Endothelial cell of umbilical vein (primary cell): ENCODE results near the gene PRMT7. TPM values are rescaled to one million over a fixed set of nuclear protein-coding genes. Genes with fewer than 3 reads are reported as not detected.

ENCODE experiments used
- BruUV-seq: library from RNA; stranded (reverse); fragments of 400-500 nt; replicated peaks from 2 replicates; lab custom pipeline; 2021; lab: Mats Ljungman, UMichigan
- CTCF ChIA-PET: fragments of 300-600, 350-600 bp; sonication (Branson Sonifier 250); formaldehyde crosslinking; loops from one replicate; lab custom pipeline; 2021; ENCODE audit warnings: antibody characterized with exemption, inconsistent platforms; lab: Charles Lee
- POLR2A ChIA-PET: fragments of 300-600, 350-600 bp; sonication (Branson Sonifier 250); formaldehyde crosslinking; loops from one replicate; lab custom pipeline; 2021; ENCODE audit warnings: antibody characterized with exemption, inconsistent platforms; lab: Charles Lee
- DNase-seq: peaks from one replicate; pipeline ENCODE4 v3.0.0-alpha.2; 2011; ENCODE audit warnings: low read depth, low spot score
- FAIRE-seq: peaks from 2 replicates; lab custom pipeline; 2011; peaks lifted over from hg19 to GRCh38; lab: Jason Lieb, UNC
- H2AFZ ChIP-seq: 2 replicates; pipeline ENCODE4 v1.6.0; 2012; ENCODE audit warnings: low read depth, low read length, control low read depth, inconsistent platforms
- H3K27ac ChIP-seq: 2 replicates; pipeline ENCODE4 v1.5.1; 2011; ENCODE audit warnings: low read depth, mild to moderate bottlenecking, control low read depth, low read length, moderate library complexity; ENCODE audit not compliant: insufficient read depth
- H3K27me3 ChIP-seq, 2 experiments: 2 replicates each; pipeline versions ENCODE4 v1.6.0 to v1.6.1; 2011; ENCODE audit warnings: low read length in 2 of 2, mixed read lengths in 1 of 2; ENCODE audit not compliant: control insufficient read depth in 2 of 2, insufficient read depth in 2 of 2
- H3K36me3 ChIP-seq, 2 experiments: 2 replicates in 1 of 2; 3 replicates in 1 of 2; pipeline ENCODE4 v1.5.1; 2011; ENCODE audit warnings: low read length in 2 of 2, mild to moderate bottlenecking in 1 of 2, moderate library complexity in 1 of 2; ENCODE audit not compliant: control insufficient read depth in 2 of 2, insufficient read depth in 2 of 2; ENCODE audit errors: extremely low read depth in 1 of 2
- H3K4me1 ChIP-seq: 3 replicates; pipeline ENCODE4 v1.5.1; 2011; ENCODE audit warnings: mild to moderate bottlenecking, low read length; ENCODE audit not compliant: control insufficient read depth, insufficient read depth; ENCODE audit errors: extremely low read depth
- H3K4me2 ChIP-seq: 2 replicates; pipeline ENCODE4 v1.6.1; 2011; ENCODE audit warnings: low read length, control low read depth, mixed read lengths; ENCODE audit not compliant: insufficient read depth
- H3K4me3 ChIP-seq, 3 experiments: fragments of 200-600 bp in 1 of 3; sonication (generic), shearing (Covaris generic) in 1 of 3; replicated peaks in 1 of 3; 2 replicates each; pipeline ENCODE4 v1.5.1; 2011 to 2016; ENCODE audit warnings: control low read depth in 3 of 3, low read length in 3 of 3, mild to moderate bottlenecking in 2 of 3, inconsistent platforms in 1 of 3, low read depth in 1 of 3, moderate library complexity in 1 of 3; ENCODE audit not compliant: insufficient read depth in 1 of 3
- H3K79me2 ChIP-seq: 2 replicates; pipeline ENCODE4 v1.6.0; 2012; ENCODE audit warnings: low read length, inconsistent platforms; ENCODE audit not compliant: control insufficient read depth, insufficient read depth
- H3K9ac ChIP-seq: replicated peaks from 2 replicates; pipeline ENCODE3; 2011; ENCODE audit warnings: low read length, control low read depth; ENCODE audit not compliant: insufficient read depth; ENCODE audit errors: extremely low read depth
- H3K9me1 ChIP-seq: replicated peaks from 3 replicates; pipeline ENCODE4 v1.6.0; 2011; ENCODE audit warnings: mild to moderate bottlenecking, low read length; ENCODE audit not compliant: control insufficient read depth, insufficient read depth; ENCODE audit errors: extremely low read depth
- H3K9me3 ChIP-seq: replicated peaks from 2 replicates; pipeline ENCODE4 v1.5.1; 2012; ENCODE audit warnings: low read length, inconsistent platforms; ENCODE audit not compliant: control insufficient read depth, insufficient read depth
- H4K20me1 ChIP-seq: replicated peaks from 2 replicates; pipeline ENCODE3; 2011; ENCODE audit warnings: mild to moderate bottlenecking, low read length; ENCODE audit not compliant: control insufficient read depth, insufficient read depth; ENCODE audit errors: extremely low read depth
- EZH2 ChIP-seq: IDR thresholded peaks from 2 replicates; pipeline ENCODE4 v1.6.1; 2012; ENCODE audit warnings: borderline replicate concordance, low read depth, mild to moderate bottlenecking, moderate library complexity, low read length, inconsistent platforms; ENCODE audit not compliant: severe bottlenecking
- FOS ChIP-seq: IDR thresholded peaks from 2 replicates; pipeline ENCODE4 v1.6.1; 2011; ENCODE audit warnings: mild to moderate bottlenecking, low read length, moderate library complexity, borderline replicate concordance; ENCODE audit not compliant: insufficient read depth
- GATA2 ChIP-seq: IDR thresholded peaks from 2 replicates; pipeline ENCODE4 v1.7.0; 2011; ENCODE audit warnings: low read depth, mild to moderate bottlenecking, moderate library complexity, mixed read lengths, low read length; ENCODE audit not compliant: insufficient read length, insufficient read depth
- JUN ChIP-seq: IDR thresholded peaks from 2 replicates; pipeline ENCODE4 v1.6.1; 2011; ENCODE audit warnings: borderline replicate concordance, low read depth; ENCODE audit not compliant: insufficient read length, insufficient read depth
- MYC ChIP-seq: IDR thresholded peaks from one replicate; pipeline ENCODE4 v1.6.1; 2011; ENCODE audit warnings: mild to moderate bottlenecking, low read depth, low read length
- POLR2A ChIP-seq: IDR thresholded peaks from 2 replicates; pipeline ENCODE4 v1.6.1; 2012; ENCODE audit warnings: low read depth, mild to moderate bottlenecking, control low read depth, low read length
- POLR2AphosphoS5 ChIP-seq: IDR thresholded peaks from 2 replicates; pipeline ENCODE4 v1.6.1; 2012; ENCODE audit warnings: low read depth, mild to moderate bottlenecking, control low read depth, low read length, moderate library complexity; ENCODE audit not compliant: insufficient read depth
- dilution Hi-C: fragments of 300-500 bp; cut with MboI; formaldehyde crosslinking; loops from one replicate; pipeline ENCODE4 v1.15.0; 2019; ENCODE audit warnings: low sequenced_read_pairs; ENCODE audit not compliant: extremely low pct_ligation_motif_present
- intact Hi-C: fragments of 100-400 bp; cut with micrococcal nuclease; formaldehyde crosslinking; loops from one replicate; pipeline ENCODE4 v1.10.0; 2022
- polyA plus RNA-seq, 4 experiments: library from polyadenylated mRNA; depleted of rRNA in 3 of 4; stranded (reverse) in 3 of 4; unstranded in 1 of 4; fragments of >200 nt; gene quantifications; 2 replicates each; pipeline versions ENCODE4 v1.2.1 to v1.2.3, GENCODE V29; 2011 to 2012; ENCODE audit warnings: missing spikeins in 1 of 4
- total RNA-seq: library from RNA; stranded (reverse); gene quantifications from 2 replicates; pipeline ENCODE4 v1.2.3, GENCODE V29; 2021
- TF ChIP-seq, protein P1 (sequence below): IDR thresholded peaks from 2 replicates; pipeline ENCODE4 v1.6.1; 2011; ENCODE audit not compliant: insufficient read depth, insufficient read length
- TF ChIP-seq, protein P2 (sequence below), 2 donors: IDR thresholded peaks; 1 replicate in 1 of 2; 2 replicates in 1 of 2; pipeline ENCODE4 v1.5.1; 2011; ENCODE audit warnings: low read length in 2 of 2, mild to moderate bottlenecking in 2 of 2, moderate library complexity in 2 of 2, control low read depth in 1 of 2, inconsistent platforms in 1 of 2, low read depth in 1 of 2; ENCODE audit not compliant: insufficient read depth in 1 of 2; ENCODE audit errors: extremely low read depth in 1 of 2

PRMT7 gene
- total and polyA plus RNA-seq, 2 donors (not counting 3 experiments of a cell fraction or from before 2014, with no cell fraction given), result 43.4 to 57.9 TPM

DNA sequence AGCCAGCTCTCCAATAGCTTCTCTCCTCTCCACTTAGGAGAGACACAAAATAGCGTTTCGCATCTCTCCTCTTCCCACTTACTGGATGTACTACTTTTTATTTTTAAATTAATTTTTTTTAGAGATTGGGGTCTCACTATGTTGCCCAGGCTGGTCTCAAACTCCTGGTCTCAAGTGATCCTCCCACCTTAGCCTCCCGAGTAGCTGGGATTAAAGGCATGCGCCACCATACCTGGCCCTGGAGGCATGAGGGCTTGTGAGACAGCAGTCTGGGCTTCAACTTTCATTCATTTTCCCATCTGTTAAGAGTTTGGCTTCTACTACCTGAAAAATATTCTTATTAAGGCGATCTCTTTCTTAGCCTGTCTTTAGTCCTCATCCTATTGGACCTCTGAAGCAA lies 18.4 kb upstream of the PRMT7 start:
- Histone ChIP-seq H3K9me1 (no peaks in the 10 kb centered on the region), H3K9me3 (no peaks in the 10 kb centered on the region), H3K4me3 (no peak overlapping the region), H2AFZ (no peak overlapping the region), H3K27ac (no peak overlapping the region), H3K4me2 (no peak overlapping the region), H3K36me3 (peaks cover 16 to 21% of the 10 kb centered on the region in 2 experiments), H3K79me2 (peaks cover 23% of the 10 kb centered on the region), H3K4me1 (peaks cover 38% of the 10 kb centered on the region), H3K9ac (no peak overlapping the region), H4K20me1 (no peaks in the 10 kb centered on the region), H3K27me3 (no peaks in the 10 kb centered on the region)
- BruUV-seq, result no TSS peak
- TF ChIP-seq, protein P1, sequence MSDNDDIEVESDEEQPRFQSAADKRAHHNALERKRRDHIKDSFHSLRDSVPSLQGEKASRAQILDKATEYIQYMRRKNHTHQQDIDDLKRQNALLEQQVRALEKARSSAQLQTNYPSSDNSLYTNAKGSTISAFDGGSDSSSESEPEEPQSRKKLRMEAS, result no peak
- no peak for TF ChIP-seq GATA2
- TF ChIP-seq EZH2, result no peak
- no peak for TF ChIP-seq MYC
- no peak for TF ChIP-seq JUN
- TF ChIP-seq POLR2AphosphoS5, result no peak
- TF ChIP-seq POLR2A, result no peak
- TF ChIP-seq FOS, result no peak
- TF ChIP-seq, protein P2, sequence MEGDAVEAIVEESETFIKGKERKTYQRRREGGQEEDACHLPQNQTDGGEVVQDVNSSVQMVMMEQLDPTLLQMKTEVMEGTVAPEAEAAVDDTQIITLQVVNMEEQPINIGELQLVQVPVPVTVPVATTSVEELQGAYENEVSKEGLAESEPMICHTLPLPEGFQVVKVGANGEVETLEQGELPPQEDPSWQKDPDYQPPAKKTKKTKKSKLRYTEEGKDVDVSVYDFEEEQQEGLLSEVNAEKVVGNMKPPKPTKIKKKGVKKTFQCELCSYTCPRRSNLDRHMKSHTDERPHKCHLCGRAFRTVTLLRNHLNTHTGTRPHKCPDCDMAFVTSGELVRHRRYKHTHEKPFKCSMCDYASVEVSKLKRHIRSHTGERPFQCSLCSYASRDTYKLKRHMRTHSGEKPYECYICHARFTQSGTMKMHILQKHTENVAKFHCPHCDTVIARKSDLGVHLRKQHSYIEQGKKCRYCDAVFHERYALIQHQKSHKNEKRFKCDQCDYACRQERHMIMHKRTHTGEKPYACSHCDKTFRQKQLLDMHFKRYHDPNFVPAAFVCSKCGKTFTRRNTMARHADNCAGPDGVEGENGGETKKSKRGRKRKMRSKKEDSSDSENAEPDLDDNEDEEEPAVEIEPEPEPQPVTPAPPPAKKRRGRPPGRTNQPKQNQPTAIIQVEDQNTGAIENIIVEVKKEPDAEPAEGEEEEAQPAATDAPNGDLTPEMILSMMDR (IDR thresholded peaks at IDR 0.05; ENCODE audit: extremely low read depth in 1 of 2, insufficient read depth in 1 of 2, low read depth in 1 of 2, low read length in 2 of 2), result no peak
- DNase-seq (no peak), FAIRE-seq (no peak)
- ChIA-PET POLR2A (no interaction called here), CTCF (interaction anchor here (10.9 kb wide), 1 partner anchor 30 kb away, joined by 120 read pairs; the partner anchor contains the start of gene SLC7A6)
- dilution Hi-C loops, result no loop called here
- intact Hi-C loops, result no loop called here
